Tongue (tissue), 2 donors: ENCODE results near the gene HS1BP3. TPM values are rescaled to one million over a fixed set of nuclear protein-coding genes. Genes with fewer than 3 reads are reported as not detected.

Experiments
- DNase-seq: peaks from one replicate; pipeline ENCODE4 v3.0.0-alpha.2; 2015
- total RNA-seq: library from RNA; depleted of rRNA; stranded (reverse); fragments of >200 nt; gene quantifications from one replicate; pipeline ENCODE4 v1.2.3, GENCODE V29; 2014

HS1BP3 gene
- total RNA-seq, 1 donor from 2014 or later: 13.7 TPM

GRCh38 chr2:20645761-20646160, 5.1 kb downstream of the HS1BP3 start:
- DNase-seq: no peak

GRCh38 chr2:20645301-20645701, 5.6 kb downstream of the HS1BP3 start:
- DNase-seq: no peak

GRCh38 chr2:20643826-20644225, 7.1 kb downstream of the HS1BP3 start:
- no peak for DNase-seq

DNA sequence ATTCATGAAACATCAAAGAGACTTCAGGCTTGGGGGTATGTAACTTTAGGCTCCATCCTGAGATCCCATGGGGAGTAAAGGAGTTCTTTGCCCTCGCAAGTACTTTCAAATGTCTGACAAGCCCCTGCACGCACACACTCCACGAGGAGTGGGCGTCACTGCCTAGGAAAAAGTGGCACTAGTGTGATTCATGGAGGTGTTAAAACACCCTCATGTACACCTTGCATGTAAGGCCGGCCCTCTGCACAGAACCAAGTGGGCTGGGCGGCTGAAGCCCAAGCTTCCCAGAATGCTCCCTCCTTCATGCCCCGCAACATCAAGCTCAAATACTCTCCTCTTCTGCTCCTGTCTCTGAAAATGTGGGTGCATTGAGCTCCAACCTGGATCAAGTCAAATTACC, 7.8 kb downstream of the HS1BP3 start:
- no peak for DNase-seq

GRCh38 chr2:20642055-20642971, 8.6 kb downstream of the HS1BP3 start:
- peak; percentile 88 for DNase-seq

DNA sequence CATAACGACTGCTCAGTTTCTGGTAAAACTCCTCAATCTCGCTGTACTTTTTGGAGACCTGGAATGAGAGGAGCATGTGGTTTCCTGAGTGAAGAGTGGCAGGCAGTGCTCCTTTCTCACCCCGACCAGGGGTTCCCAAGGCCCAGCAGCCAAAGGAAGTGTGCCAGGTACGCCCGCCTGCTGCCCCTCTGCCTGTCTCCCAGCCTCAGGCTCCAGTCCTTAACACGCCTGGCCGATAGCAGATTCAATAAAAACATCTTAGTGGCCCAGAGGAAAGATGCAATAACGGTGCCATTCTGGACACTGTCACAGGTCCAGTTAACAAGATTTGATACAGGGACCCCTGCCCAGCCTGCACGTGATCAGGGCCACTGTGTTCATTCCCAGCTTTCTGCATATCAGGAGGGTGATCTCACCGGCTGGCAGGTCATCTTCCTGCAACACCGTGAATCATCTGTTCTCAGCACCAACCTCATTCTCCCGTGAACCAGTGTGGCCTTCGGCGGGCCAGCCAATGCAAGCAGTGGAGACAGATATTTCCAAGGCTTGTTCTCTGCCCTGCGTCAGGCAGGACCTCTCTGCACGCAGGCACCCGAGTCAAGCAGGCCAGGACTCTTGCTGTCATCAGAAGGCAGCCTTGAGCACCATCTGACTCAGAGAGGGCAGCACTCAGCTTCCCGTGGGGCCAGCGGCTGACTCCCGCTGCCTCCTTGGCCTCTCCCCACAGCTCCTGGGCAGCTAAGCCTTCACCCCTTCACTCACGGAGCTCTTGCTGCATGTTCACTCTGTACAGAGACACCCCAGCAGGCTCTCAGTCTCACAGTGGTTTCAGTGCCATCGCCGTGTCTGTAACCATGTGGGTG, 9.5 kb downstream of the HS1BP3 start:
- no peak for DNase-seq

DNA sequence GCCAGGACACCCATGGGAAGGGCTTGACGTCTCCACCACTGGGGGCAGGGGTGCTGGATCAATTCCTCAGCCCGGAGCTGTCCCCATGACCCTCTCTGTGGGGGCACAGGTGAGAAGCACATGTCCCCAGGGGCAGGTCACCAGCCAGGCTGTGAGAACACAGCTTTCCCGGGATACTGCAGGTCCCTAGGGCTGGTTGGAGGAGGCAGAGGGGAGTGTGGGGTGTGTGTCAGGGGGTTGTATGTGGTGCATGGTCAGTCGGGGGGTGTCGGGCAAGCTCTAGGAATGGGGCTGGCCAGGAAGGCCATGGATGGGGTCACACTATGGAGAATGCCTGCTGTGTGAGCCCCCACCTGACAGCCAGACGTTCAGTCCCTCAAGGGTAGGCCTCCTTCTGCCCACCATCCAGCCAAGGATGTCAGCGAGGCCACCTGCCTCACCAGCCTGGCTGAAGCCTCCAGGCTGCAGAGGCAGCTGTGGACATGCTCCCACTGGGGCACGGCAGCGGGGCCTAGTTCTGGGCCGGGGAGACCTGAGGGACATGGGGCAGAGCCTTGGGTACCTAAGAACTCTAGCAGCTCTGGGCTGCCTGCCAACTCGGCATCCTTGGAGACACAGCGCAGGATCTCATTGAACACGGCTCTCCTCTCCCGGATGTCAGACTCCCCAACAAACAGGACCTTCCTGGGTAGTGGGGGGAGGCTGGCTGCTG, 10.3 kb downstream of the HS1BP3 start:
- no peak for DNase-seq

DNA sequence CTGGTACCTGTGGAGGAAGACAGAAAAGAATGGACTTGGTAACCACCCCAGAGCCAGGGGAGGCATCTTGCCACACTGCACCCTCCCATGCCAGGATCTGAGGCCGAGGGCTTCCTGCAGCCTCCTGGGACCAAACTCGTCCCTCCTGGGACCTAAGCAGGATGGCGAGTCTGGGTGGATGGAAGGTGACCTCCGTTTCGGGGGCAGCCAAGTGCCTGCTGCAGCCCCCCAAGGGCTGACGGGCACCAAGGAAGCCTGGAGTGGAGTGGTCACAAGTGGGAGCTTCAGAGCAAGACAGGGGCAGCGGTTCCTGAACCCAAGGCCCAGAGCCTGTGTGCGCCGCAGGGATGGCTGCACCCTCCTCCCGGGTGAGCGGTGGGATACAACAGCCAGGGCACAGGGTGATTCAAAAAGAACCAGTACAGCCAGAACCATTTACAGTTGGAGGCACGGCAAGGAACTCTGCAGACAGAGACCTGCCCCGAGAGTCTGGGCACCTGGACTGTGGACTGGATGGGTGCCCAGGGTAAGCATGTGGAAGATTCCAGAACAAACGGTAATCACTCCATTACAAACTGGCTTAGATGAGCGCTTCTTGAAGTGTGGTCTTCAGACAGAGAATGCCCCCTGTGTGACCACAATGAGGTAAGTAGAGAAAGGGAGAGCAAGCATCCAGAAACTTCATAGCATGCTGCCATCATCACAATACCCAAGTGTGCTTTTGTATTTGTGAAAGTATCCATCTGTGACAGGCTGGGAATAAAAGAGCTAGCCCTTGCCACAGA, 12.1 kb downstream of the HS1BP3 start:
- no peak for DNase-seq

DNA sequence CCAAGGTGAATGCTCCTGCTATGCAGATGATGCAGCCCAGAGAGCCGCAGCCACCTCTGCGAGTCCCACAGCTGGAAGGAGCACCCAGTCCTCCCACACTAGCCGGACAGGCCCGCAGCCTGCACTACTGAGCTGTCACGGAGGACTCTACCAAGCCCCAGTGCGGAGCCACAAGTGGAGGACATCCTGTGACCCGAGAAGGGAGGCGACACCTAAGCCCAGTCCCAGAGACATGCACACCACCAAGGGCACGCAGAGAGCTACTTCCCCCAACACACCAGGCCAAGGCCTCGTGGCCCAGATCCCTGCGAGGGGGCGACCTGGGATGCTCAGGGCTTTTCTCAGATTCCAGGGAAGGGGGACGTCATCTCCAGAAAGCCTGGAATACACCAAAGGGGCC, 12.9 kb downstream of the HS1BP3 start:
- no peak for DNase-seq

GRCh38 chr2:20637147-20637546, 13.8 kb downstream of the HS1BP3 start:
- DNase-seq: no peak

DNA sequence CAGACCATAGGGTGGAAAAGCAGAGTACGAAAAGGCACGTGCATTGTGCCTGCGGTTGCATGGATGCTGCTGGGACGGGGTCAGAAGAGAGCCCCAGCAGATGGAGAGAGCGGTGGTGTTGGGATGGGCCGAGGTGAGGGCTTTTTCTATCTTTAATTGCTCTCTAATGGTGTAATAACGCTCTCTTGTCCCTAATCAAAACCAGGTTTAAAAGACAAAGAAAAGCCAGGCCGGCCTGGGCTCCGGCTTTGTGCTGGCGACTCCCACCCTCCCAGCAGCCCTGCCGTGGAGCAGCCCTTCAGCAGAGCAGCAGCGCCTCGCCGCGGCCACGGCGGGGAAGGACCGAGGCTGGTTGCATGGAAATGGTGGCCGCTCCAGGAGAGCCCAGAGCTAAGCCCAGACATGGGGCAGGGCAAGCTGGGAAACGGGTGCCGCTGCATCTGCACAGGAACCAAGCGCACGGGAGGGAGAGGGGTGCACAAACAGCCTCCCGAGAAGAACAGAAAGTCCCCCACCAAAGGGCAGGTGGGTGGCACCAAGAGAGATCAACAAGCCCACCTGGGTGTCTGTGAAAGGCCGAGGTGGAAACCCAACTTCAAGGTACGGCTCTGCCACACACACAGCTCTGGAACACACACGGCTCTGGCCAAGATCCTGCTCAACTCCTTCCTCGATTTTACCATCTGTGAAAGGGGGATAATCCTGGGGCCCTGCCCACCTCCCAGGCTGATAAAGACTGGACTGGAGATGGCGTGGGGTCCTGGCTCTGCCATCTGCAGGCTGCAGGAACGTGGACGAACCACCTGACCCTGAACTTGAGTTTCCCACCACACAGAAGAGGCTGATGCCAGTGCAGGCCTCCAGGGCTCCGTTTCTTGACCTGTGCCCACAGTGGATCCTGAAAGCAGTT, 15.0 kb downstream of the HS1BP3 start:
- DNase-seq: peak; percentile 93

DNA sequence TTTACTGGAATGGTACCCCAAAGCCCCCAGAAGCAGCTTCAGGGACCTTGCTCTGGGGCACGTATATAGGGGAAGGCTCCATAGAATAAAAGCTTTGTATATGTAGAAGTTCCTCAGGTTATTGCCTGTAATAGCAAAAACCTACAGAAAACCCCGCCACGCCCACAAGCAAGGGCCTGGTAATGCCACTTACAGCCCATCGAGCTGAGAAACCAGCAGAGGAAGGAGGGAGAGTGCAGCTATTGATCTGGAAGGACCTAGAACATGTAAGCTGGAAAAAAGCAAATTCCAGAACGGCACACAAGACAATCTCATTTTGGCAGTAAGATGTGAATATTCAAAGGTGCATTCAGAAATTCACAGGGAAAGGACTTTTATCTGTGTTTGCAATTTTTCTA, 15.8 kb downstream of the HS1BP3 start:
- DNase-seq: no peak

DNA sequence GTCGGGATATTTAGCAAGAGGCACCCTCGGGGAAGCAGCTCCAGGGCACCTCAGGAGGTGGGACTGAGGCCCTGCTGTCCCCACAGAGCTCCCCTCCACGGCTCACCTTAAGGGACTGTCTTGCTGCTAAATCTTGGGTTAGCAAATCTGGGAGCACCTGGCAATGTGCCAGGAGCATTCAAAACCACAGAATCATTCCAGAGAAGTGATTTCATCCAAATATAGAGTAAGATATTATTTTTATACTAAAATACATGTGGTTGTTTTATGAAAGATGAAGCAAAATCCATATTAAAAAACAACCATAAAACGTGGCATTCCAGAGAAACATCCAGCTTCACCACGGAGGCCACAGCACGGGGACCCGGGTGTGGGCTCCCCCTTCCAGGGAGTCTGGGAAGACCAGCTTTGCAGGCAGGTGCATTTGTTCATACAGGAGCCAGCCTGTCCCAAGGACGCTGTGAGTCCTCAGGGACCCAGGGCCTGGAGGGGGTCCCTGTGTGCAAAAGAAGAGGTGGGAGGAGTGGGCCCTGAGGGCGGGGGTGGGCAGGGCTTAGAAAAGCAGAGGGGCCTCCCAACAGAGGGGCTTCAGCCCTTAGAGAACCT, 16.3 kb downstream of the HS1BP3 start:
- DNase-seq: no peak

DNA sequence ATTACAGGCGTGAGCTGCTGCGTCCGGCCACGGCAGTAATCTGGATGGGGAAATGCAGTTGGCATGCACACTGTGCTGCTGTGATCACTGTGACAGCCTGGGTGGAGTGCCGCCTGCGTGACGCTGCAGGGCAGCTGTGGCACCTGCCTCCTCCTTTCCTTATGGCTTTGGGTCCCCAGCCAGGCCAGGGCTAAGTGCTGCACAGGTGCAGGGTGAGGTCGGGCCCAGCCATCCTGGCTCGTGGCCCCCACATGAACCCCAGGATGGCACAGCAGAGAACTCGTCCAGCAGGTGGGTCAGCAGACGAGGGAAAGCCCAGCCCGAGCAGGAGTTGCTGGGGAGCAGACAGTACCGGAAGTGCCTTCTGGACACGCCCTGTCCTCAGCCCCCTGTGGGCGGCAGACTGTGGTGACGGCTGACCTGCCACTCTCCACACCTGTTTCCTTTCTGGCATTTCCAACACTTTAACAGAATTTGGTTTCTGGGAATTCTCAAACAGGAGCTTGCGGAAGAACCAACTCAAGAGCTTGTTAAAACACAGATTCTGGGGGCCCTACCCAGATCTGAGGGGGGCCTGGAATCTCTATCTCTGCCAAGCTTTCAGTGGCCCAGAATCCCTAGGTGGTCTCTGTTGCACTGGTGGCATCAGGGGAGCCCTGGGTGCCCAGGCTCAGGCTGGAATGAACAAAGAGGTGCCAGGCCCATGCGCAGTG, 16.9 kb downstream of the HS1BP3 start:
- peak; percentile 75 for DNase-seq

DNA sequence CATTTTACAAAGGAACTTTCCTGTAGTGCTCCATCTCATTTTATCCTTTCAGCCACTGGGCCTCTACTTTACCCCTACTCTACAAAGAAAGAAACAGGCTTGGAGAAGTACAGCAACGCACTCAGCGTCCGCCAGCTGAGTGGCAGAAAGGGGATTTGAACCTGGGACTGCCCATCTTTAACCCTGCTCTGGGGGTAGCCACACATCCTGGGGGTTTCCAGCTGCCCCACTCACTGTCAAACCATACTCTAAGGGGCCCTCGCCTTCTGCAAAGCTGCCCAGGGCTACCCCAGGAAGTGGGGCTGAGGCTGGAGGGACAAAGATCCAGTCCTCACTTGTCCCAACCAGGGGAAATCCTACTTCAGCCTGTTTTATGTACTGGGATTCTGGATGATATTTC, 17.9 kb downstream of the HS1BP3 start:
- DNase-seq: no peak

- no peak for DNase-seq
These were observed 18.4 kb downstream of the HS1BP3 start for GRCh38 chr2:20632446-20632990.

GRCh38 chr2:20631617-20632307, 19.1 kb downstream of the HS1BP3 start:
- no peak for DNase-seq

GRCh38 chr2:20630967-20631366, 19.9 kb downstream of the HS1BP3 start:
- no peak for DNase-seq
